K562 (cell line): ENCODE data around the gene NIFK. TPM values are rescaled to one million over a fixed set of nuclear protein-coding genes. Genes with fewer than 3 reads are reported as not detected.

Experiments used
- ATAC-seq: fragments of 200-7000 bp; cut with Tn5 transposase; 3 replicates; pipeline ENCODE4 v1.9.1; 2020; ENCODE audit warnings: moderate library complexity
- BruUV-seq: library from RNA; stranded (reverse); fragments of 400-500 nt; replicated peaks from 2 replicates; lab custom pipeline; 2021; lab: Mats Ljungman, UMichigan
- CTCF ChIA-PET: fragments of 300-600 bp; formaldehyde crosslinking; extraction: SDS; loops from one replicate; lab custom pipeline; 2021; ENCODE audit warnings: low intra/inter-chr PET ratio; lab: Yijun Ruan, JAX
- POLR2A ChIA-PET: fragments of 300-600, 350-650 bp; sonication (Branson Sonifier 250); formaldehyde crosslinking; extraction: SDS; loops from one replicate; lab custom pipeline; 2021; ENCODE audit warnings: antibody characterized with exemption, inconsistent platforms; lab: Yijun Ruan, JAX
- DNase-seq, 4 experiments: peaks; one replicate each; pipeline versions ENCODE4 v3.0.0 to v3.0.0-alpha.2; 2011 to 2018; ENCODE audit warnings: low spot score in 3 of 4, mixed read lengths in 3 of 4; ENCODE audit errors: extremely low read depth in 1 of 4
- FAIRE-seq: peaks from 2 replicates; lab custom pipeline; 2011; peaks lifted over from hg19 to GRCh38; lab: Jason Lieb, UNC
- H2AFZ ChIP-seq: 2 replicates; pipeline ENCODE4 v1.6.0; 2011; ENCODE audit warnings: low read depth, low read length, control low read depth, inconsistent platforms
- H3K27ac ChIP-seq: fragments of 200-600 bp; 3 replicates; pipeline ENCODE4 v1.8.0; 2011; ENCODE audit warnings: low read depth, mild to moderate bottlenecking, control low read depth, inconsistent platforms, low read length, moderate library complexity, mixed read lengths; ENCODE audit errors: extremely low read depth
- H3K27me3 ChIP-seq, 2 experiments: fragments of 300-600 bp in 1 of 2; 2 replicates in 1 of 2; 3 replicates in 1 of 2; pipeline versions ENCODE4 v1.6.0 to v1.8.0; 2011; ENCODE audit warnings: inconsistent platforms in 2 of 2, low read length in 2 of 2, mild to moderate bottlenecking in 1 of 2, mixed read lengths in 1 of 2, moderate library complexity in 1 of 2; ENCODE audit not compliant: control insufficient read depth in 2 of 2, insufficient read depth in 2 of 2
- H3K36me3 ChIP-seq: fragments of 300-600 bp; 3 replicates; pipeline ENCODE4 v1.8.0; 2011; ENCODE audit warnings: mild to moderate bottlenecking, low read length, inconsistent platforms; ENCODE audit not compliant: control insufficient read depth, insufficient read depth
- H3K4me1 ChIP-seq, 2 experiments: fragments of 200-600 bp in 1 of 2; replicated peaks in 1 of 2; 2 replicates in 1 of 2; 3 replicates in 1 of 2; pipeline versions ENCODE4 v1.5.1 to v1.8.0; 2011; ENCODE audit warnings: inconsistent platforms in 2 of 2, low read length in 2 of 2, mild to moderate bottlenecking in 1 of 2, mixed read lengths in 1 of 2, moderate library complexity in 1 of 2; ENCODE audit not compliant: control insufficient read depth in 2 of 2, insufficient read depth in 2 of 2
- H3K4me2 ChIP-seq: 2 replicates; pipeline ENCODE4 v1.6.1; 2011; ENCODE audit warnings: low read length, control low read depth, inconsistent platforms, mixed read lengths; ENCODE audit not compliant: insufficient read depth
- H3K4me3 ChIP-seq: fragments of 200-600 bp; sonication (generic), shearing (Covaris generic); 2 replicates; pipeline ENCODE4 v1.5.1; 2016; ENCODE audit warnings: control low read depth, inconsistent platforms
- H3K79me2 ChIP-seq: fragments of 200-600 bp; 3 replicates; pipeline ENCODE4 v1.8.0; 2011; ENCODE audit warnings: low read length, inconsistent platforms; ENCODE audit not compliant: control insufficient read depth, insufficient read depth
- H3K9ac ChIP-seq, 2 experiments: 2 replicates each; pipeline versions ENCODE4 v1.6.0 to v1.6.1; 2011; ENCODE audit warnings: low read depth in 2 of 2, low read length in 2 of 2, control low read depth in 1 of 2, inconsistent platforms in 1 of 2, mild to moderate bottlenecking in 1 of 2, mixed read lengths in 1 of 2; ENCODE audit not compliant: insufficient read depth in 1 of 2
- H3K9me1 ChIP-seq: one replicate; pipeline ENCODE4 v1.6.0; 2011; ENCODE audit warnings: inconsistent platforms, mild to moderate bottlenecking, low read length, moderate library complexity; ENCODE audit not compliant: control insufficient read depth, insufficient read depth
- H3K9me3 ChIP-seq: replicated peaks from 2 replicates; pipeline ENCODE4 v1.5.1; 2011; ENCODE audit warnings: low read depth, low read length, inconsistent platforms; ENCODE audit not compliant: control insufficient read depth, insufficient read depth
- H4K20me1 ChIP-seq: replicated peaks from 2 replicates; pipeline ENCODE4 v1.6.1; 2011; ENCODE audit warnings: low read length, inconsistent platforms, mixed read lengths; ENCODE audit not compliant: control insufficient read depth, insufficient read depth
- CCNT2 ChIP-seq: IDR thresholded peaks from 2 replicates; pipeline ENCODE4 v1.6.1; 2011; ENCODE audit warnings: borderline replicate concordance, low read depth, mild to moderate bottlenecking, moderate library complexity, mixed read lengths, low read length; ENCODE audit not compliant: insufficient read length; ENCODE audit errors: extremely low read depth
- E2F4 ChIP-seq: sonication (generic); formaldehyde crosslinking; IDR thresholded peaks from 2 replicates; pipeline ENCODE4 v1.8.0; 2022; ENCODE audit warnings: mild to moderate bottlenecking, low read depth, missing genetic modification reagents
- FOXM1 ChIP-seq, 2 experiments: fragments of 450-650 bp in 1 of 2; sonication (generic) in 1 of 2; formaldehyde crosslinking in 1 of 2; IDR thresholded peaks; 2 replicates each; pipeline versions ENCODE4 v1.6.1 to v1.9.0; 2017 to 2022; ENCODE audit warnings: low read depth in 2 of 2, mild to moderate bottlenecking in 2 of 2, missing genetic modification reagents in 1 of 2, moderate library complexity in 1 of 2
- GATAD2A ChIP-seq: fragments of 450-650 bp; IDR thresholded peaks from 2 replicates; pipeline ENCODE4 v1.6.1; 2017
- NFYB ChIP-seq: IDR thresholded peaks from 2 replicates; pipeline ENCODE4 v1.6.1; 2011; ENCODE audit warnings: mild to moderate bottlenecking, moderate library complexity; ENCODE audit not compliant: insufficient read length; ENCODE audit errors: extremely low read depth
- POLR2A ChIP-seq: fragments of 450-650 bp; conservative IDR thresholded peaks from 2 replicates; pipeline ENCODE4 v1.6.1; 2016
- POLR2G ChIP-seq: fragments of 200-400 bp; formaldehyde crosslinking; IDR thresholded peaks from 2 replicates; pipeline ENCODE4 v1.6.1; 2017; ENCODE audit warnings: low read depth, mild to moderate bottlenecking, antibody characterized with exemption, low read length, moderate library complexity
- RBM39 ChIP-seq: fragments of 200-400 bp; formaldehyde crosslinking; optimal IDR thresholded peaks from 2 replicates; pipeline ENCODE3; 2018; ENCODE audit warnings: low read depth, low read length
- SUPT5H ChIP-seq: fragments of 450-650 bp; IDR thresholded peaks from 2 replicates; pipeline ENCODE4 v1.6.1; 2016
- ZBTB17 ChIP-seq: fragments of 450-650 bp; formaldehyde crosslinking; IDR thresholded peaks from 2 replicates; pipeline ENCODE4 v1.4.0; 2020; ENCODE audit warnings: mild to moderate bottlenecking
- ZNF12 ChIP-seq: sonication (generic); formaldehyde crosslinking; IDR thresholded peaks from 2 replicates; pipeline ENCODE4 v1.4.0; 2020; ENCODE audit warnings: mild to moderate bottlenecking, missing genetic modification reagents
- ZNF224 ChIP-seq: sonication (generic); formaldehyde crosslinking; IDR thresholded peaks from 2 replicates; pipeline ENCODE4 v1.8.0; 2022; ENCODE audit warnings: mild to moderate bottlenecking, missing genetic modification reagents
- ZNF398 ChIP-seq: fragments of 250-450 bp; sonication (Bioruptor Pico); IDR thresholded peaks from 2 replicates; pipeline ENCODE4 v1.8.0; 2021; ENCODE audit warnings: moderate library complexity, mild to moderate bottlenecking, inconsistent platforms
- ZNF584 ChIP-seq: fragments of 200-800 bp; sonication (Bioruptor generic); IDR thresholded peaks from 2 replicates; pipeline ENCODE4 v1.6.1; 2016; ENCODE audit warnings: low read depth, mild to moderate bottlenecking, missing genetic modification characterization, missing compliant biosample characterization
- WGBS: fragments of 100-300 bp; shearing (Covaris generic); methylation state at CpG from one replicate; pipeline ENCODE4 v1.1.6; 2016; ENCODE audit warnings: low coverage, mixed read lengths; ENCODE audit not compliant: insufficient coverage; ENCODE audit errors: missing lambda C conversion rate; 5-methylcytosine and 5-hydroxymethylcytosine counted together
- in situ Hi-C: fragments of 300-500 bp; cut with MboI; formaldehyde crosslinking; loops from 4 replicates; pipeline ENCODE4 v1.15.0; 2018; ENCODE audit warnings: inconsistent platforms, mixed read lengths
- intact Hi-C: fragments of 100-400 bp; cut with micrococcal nuclease; formaldehyde crosslinking; loops from 2 replicates; pipeline ENCODE4 v1.14.2; 2022
- polyA plus RNA-seq, 8 experiments: library from polyadenylated mRNA; depleted of rRNA in 4 of 8; stranded (reverse) in 5 of 8; unstranded in 3 of 8; fragments of >200 nt; fragmentation: Nextera tagmentation in 2 of 8; fragmentation: Illumina TruSeq in 1 of 8; extraction: Ambion mirVana in 2 of 8; extraction: Trizol in 1 of 8; gene quantifications; 2 replicates each; pipeline versions ENCODE4 v1.2.1 to v1.2.3, GENCODE V29; 2011 to 2014; ENCODE audit warnings: inconsistent platforms in 1 of 8, missing spikeins in 1 of 8
- total RNA-seq, 7 experiments: library from RNA; depleted of rRNA in 6 of 7; stranded (reverse); fragments of >200 nt in 6 of 7; fragmentation: Illumina TruSeq in 2 of 7; extraction: Trizol in 2 of 7; gene quantifications; 2 replicates each; pipeline versions ENCODE4 v1.2.1 to v1.2.3, GENCODE V29; 2011 to 2021; ENCODE audit warnings: low replicate concordance in 1 of 7

NIFK gene
- total and polyA plus RNA-seq, 9 of the 15 experiments (the other 6 are each of a cell fraction or from before 2014, with no cell fraction given): 60.2 to 426 (median 183) TPM

- TF ChIP-seq ZNF398 (no peak), ZNF224 (no peak), FOXM1 (IDR thresholded peaks at IDR 0.05; ENCODE audit: low read depth) (no peak), FOXM1 (CRISPR knock-in tag; IDR thresholded peaks at IDR 0.05; ENCODE audit: low read depth) (no peak), GATAD2A (no peak)
- TF ChIP-seq, all 486 proteins: peak for 0
These were observed 35.5 kb upstream of the NIFK start (continued) for GRCh38 chr2:121771976-121772742.

- WGBS: 81% methylated on average over 5 of the region's 5 CpGs
- Histone ChIP-seq H3K79me2 (no peaks in the 10 kb centered on the region), H2AFZ (no peak overlapping the region), H4K20me1 (no peaks in the 10 kb centered on the region), H3K4me1 (no peaks in the 10 kb centered on the region), H3K27ac (no peak overlapping the region), H3K9me1 (peaks cover 4% of the 10 kb centered on the region), H3K27me3 (no peaks in the 10 kb centered on the region)
- no TSS peak for BruUV-seq
- CTCF ChIA-PET: no interaction called here
- FAIRE-seq (no peak), ATAC-seq (peak; percentile 34)
- no peak for TF ChIP-seq CCNT2
- peak; percentile 64; the same call in 1 of the 2 replicates for TF ChIP-seq POLR2A
- TF ChIP-seq POLR2G: 0 out of 2 replicates have a peak, but pooled peaks have one; percentile 21
- no peak for TF ChIP-seq NFYB
- peak; percentile 61; the same call in 1 of the 2 replicates for TF ChIP-seq SUPT5H
- no peak for TF ChIP-seq ZNF584 (CRISPR knock-in tag)
- TF ChIP-seq E2F4 (CRISPR knock-in tag): no peak
- no peak for TF ChIP-seq ZBTB17 (CRISPR knock-in tag)
- TF ChIP-seq ZNF12 (CRISPR knock-in tag): no peak
- no peak for TF ChIP-seq RBM39
- TF ChIP-seq, all 486 proteins: peak for 3
- POLR2A ChIA-PET: interaction anchor here (0.5 to 1.4 kb wide), 3 partner anchors 10 to 653 kb away, joined by 3 to 13 read pairs (median 4); no protein-coding TSS in a partner anchor
- Histone ChIP-seq H3K9me3 (no peaks in the 10 kb centered on the region), H3K9ac (no peak overlapping the region), H3K36me3 (peaks cover 56% of the 10 kb centered on the region), H3K4me2 (no peak overlapping the region), H3K4me3 (no peak overlapping the region)
- intact Hi-C loops (no loop called here), in situ Hi-C loops (no loop called here)
- no peak for DNase-seq
These were observed 31.6 kb upstream of the NIFK start for GRCh38 chr2:121768143-121768755.
